Measurements from ENCODE around the gene CLSTN1. TPM values are rescaled to one million over a fixed set of nuclear protein-coding genes. Genes with fewer than 3 reads are reported as not detected.
A peak's percentile ranks its signal among the peaks of the same experiment; 100 is the strongest.

CLSTN1 gene
- total RNA-seq, 1 experiment from 2014 or later = 100 TPM

GRCh38 chr1:9846611-9847171 is 22.9 kb upstream of the CLSTN1 start:
- Mint-ChIP-seq H3K9me3 (no peaks in the 10 kb centered on the region), H3K4me1 (peaks cover 30 to 60% of the 10 kb centered on the region in 2 experiments), H3K36me3 (ENCODE audit: insufficient read depth in 1 of 3, low read depth in 3 of 3) (no peaks in the 10 kb centered on the region), H3K4me3 (no peak overlapping the region), H3K27ac (peak overlapping the region in 1 of 3 experiments; percentile 63; a peak in 2 of 7 replicates), H3K27me3 (ENCODE audit: low read depth) (no peaks in the 10 kb centered on the region)
- H2AK5ac ChIP-seq (ENCODE audit: insufficient read length, low read length) = no peak overlapping the region
- TF ChIP-seq, protein P1, sequence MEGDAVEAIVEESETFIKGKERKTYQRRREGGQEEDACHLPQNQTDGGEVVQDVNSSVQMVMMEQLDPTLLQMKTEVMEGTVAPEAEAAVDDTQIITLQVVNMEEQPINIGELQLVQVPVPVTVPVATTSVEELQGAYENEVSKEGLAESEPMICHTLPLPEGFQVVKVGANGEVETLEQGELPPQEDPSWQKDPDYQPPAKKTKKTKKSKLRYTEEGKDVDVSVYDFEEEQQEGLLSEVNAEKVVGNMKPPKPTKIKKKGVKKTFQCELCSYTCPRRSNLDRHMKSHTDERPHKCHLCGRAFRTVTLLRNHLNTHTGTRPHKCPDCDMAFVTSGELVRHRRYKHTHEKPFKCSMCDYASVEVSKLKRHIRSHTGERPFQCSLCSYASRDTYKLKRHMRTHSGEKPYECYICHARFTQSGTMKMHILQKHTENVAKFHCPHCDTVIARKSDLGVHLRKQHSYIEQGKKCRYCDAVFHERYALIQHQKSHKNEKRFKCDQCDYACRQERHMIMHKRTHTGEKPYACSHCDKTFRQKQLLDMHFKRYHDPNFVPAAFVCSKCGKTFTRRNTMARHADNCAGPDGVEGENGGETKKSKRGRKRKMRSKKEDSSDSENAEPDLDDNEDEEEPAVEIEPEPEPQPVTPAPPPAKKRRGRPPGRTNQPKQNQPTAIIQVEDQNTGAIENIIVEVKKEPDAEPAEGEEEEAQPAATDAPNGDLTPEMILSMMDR (conservative IDR thresholded peaks at IDR 0.05) = no peak
- no peak overlapping the region for H2AFZ ChIP-seq (ENCODE audit: low read length)
- H4K8ac ChIP-seq (replicated peaks; ENCODE audit: insufficient read length, low read depth, low read length) = no peak overlapping the region
- H4K5ac ChIP-seq (ENCODE audit: insufficient read length, low read depth, low read length) = no peak overlapping the region
- H2BK120ac ChIP-seq (ENCODE audit: low read depth, low read length, poor library complexity, severe bottlenecking) = no peak overlapping the region
- no peaks in the 10 kb centered on the region for H3K79me2 ChIP-seq (ENCODE audit: insufficient read depth, low read length)
- no peaks in the 10 kb centered on the region for H3K23me2 ChIP-seq (ENCODE audit: insufficient read length, low read depth, low read length, poor library complexity, severe bottlenecking)
- no peak overlapping the region for H3K4ac ChIP-seq (ENCODE audit: low read depth, low read length)
- no peaks in the 10 kb centered on the region for H4K20me1 ChIP-seq (ENCODE audit: control insufficient read depth, insufficient read depth, insufficient read length)
- H3K27me3 ChIP-seq (ENCODE audit: insufficient read depth, low read length) = no peaks in the 10 kb centered on the region
- H2BK15ac ChIP-seq (ENCODE audit: low read depth, low read length) = no peak overlapping the region
- H3K27ac ChIP-seq (ENCODE audit: insufficient read length, low read depth, low read length) = no peak overlapping the region
- no peak overlapping the region for H3K14ac ChIP-seq (ENCODE audit: insufficient read depth, low read length)
- H3K18ac ChIP-seq (ENCODE audit: insufficient read length, low read depth, low read length) = no peak overlapping the region
- no peak overlapping the region for H3K9ac ChIP-seq (ENCODE audit: extremely low read depth, insufficient read length, low read length)
- no peaks in the 10 kb centered on the region for H3K4me1 ChIP-seq (ENCODE audit: insufficient read depth, low read length)
- H3K56ac ChIP-seq (ENCODE audit: insufficient read length, low read depth, low read length) = no peak overlapping the region
- H4K91ac ChIP-seq (ENCODE audit: insufficient read length, low read depth, low read length) = no peak overlapping the region
- H2BK12ac ChIP-seq (ENCODE audit: insufficient read length, low read depth, low read length) = no peak overlapping the region
- H3T11ph ChIP-seq (ENCODE audit: low read length) = no peak overlapping the region
- DNase-seq = peak; percentile 31
- H2BK5ac ChIP-seq (ENCODE audit: insufficient read length, low read length) = no peak overlapping the region
- no peak overlapping the region for H3K23ac ChIP-seq (ENCODE audit: insufficient read length, low read depth, low read length)
- H3K4me2 ChIP-seq (ENCODE audit: insufficient read depth, insufficient read length, low read length) = no peak overlapping the region
- WGBS (ENCODE audit: extremely low coverage, insufficient read length, low lambda C conversion rate) = no CpG with 5 or more reads among the region's 17 CpGs
- H2BK20ac ChIP-seq (ENCODE audit: low read depth, low read length, poor library complexity, severe bottlenecking) = no peak overlapping the region
- no peaks in the 10 kb centered on the region for H3K9me3 ChIP-seq (ENCODE audit: control insufficient read depth, low read depth, low read length)
- H3K79me1 ChIP-seq (ENCODE audit: insufficient read depth, low read depth, low read length, poor library complexity, severe bottlenecking) = no peaks in the 10 kb centered on the region
